Vagina (tissue), 2 donors: ENCODE measurements around the gene MYRIP. TPM values are rescaled to one million over a fixed set of nuclear protein-coding genes. Genes with fewer than 3 reads are reported as not detected.
"Not testable (repeated sequence)": the region's sequence is repeated elsewhere in the genome, so short reads cannot be mapped to it uniquely, and the experiment has no call there.

Source experiments
- DNase-seq, 2 donors: peaks; one replicate each; pipeline ENCODE4 v3.0.0-alpha.2; 2017; ENCODE audit errors: extremely low spot score in 2 of 2
- H3K27ac ChIP-seq: fragments of 200-600 bp; sonication (generic); one replicate; pipeline ENCODE4 v1.5.1; 2019
- H3K27me3 ChIP-seq: fragments of 200-600 bp; sonication (generic); one replicate; pipeline ENCODE4 v1.5.1; 2019
- H3K36me3 ChIP-seq, 2 donors: fragments of 200-600 bp; sonication (generic); one replicate each; pipeline ENCODE4 v1.5.1; 2017 to 2019
- H3K4me1 ChIP-seq: fragments of 200-600 bp; sonication (generic); one replicate; pipeline ENCODE4 v1.5.1; 2019
- H3K4me3 ChIP-seq, 2 donors: fragments of 200-600 bp; sonication (generic); 1 replicate in 1 of 2; 2 replicates in 1 of 2; pipeline ENCODE4 v1.5.1; 2016 to 2019
- H3K9me3 ChIP-seq: fragments of 200-600 bp; sonication (generic); one replicate; pipeline ENCODE4 v1.5.1; 2019
- POLR2A ChIP-seq, 2 donors: fragments of 450-650 bp; IDR thresholded peaks; one replicate each; pipeline ENCODE4 v1.6.1; 2017; ENCODE audit warnings: antibody characterized with exemption in 2 of 2, mild to moderate bottlenecking in 2 of 2, moderate library complexity in 2 of 2
- POLR2AphosphoS5 ChIP-seq, 2 donors: sonication (generic); formaldehyde crosslinking; IDR thresholded peaks; one replicate each; pipeline ENCODE4 v1.9.0; 2017; ENCODE audit warnings: antibody characterized with exemption in 2 of 2, mild to moderate bottlenecking in 2 of 2, low read depth in 1 of 2; ENCODE audit not compliant: insufficient read depth in 1 of 2
- intact Hi-C: fragments of 100-400 bp; cut with DNase I; formaldehyde crosslinking; loops from one replicate; pipeline ENCODE4 v1.15.1; 2023
- total RNA-seq: library from RNA; depleted of rRNA; stranded (reverse); fragments of >200 nt; gene quantifications from one replicate; pipeline ENCODE4 v1.2.3, GENCODE V29; 2016
- TF ChIP-seq, protein P1 (sequence below), 3 experiments: fragments of 450-650 bp in 2 of 3; fragments of 200-600 bp in 1 of 3; sonication (generic) in 1 of 3; IDR thresholded peaks; one replicate each; pipeline ENCODE4 v1.5.1; 2017 to 2019; ENCODE audit warnings: antibody characterized with exemption in 3 of 3, mild to moderate bottlenecking in 2 of 3, moderate library complexity in 2 of 3

The MYRIP gene
- total RNA-seq, 1 donor from 2014 or later = 7.4 TPM

DNA sequence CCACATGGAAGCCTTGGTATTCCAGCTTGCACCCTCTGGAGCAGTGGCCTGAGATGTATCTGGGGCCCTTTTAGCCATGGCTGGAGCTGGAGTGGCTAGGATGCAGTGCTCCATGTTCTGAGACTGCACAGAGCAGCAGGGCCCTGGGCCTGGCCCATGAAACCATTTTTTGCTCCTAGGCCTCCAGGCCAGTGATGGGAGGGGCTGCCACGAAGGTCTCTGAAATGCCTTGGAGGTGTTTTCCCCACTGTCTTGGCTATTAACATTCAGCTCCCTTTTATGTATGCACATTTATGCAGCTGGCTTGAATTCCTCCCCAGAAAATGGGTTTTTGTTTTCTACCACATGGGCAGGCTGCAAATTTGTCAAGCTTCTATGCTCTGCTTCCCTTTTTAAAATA is 43.0 kb upstream of the MYRIP start:
- Histone ChIP-seq H3K27ac (no peak overlapping the region), H3K9me3 (no peaks in the 10 kb centered on the region), H3K4me3 (no peak overlapping the region), H3K36me3 (no peaks in the 10 kb centered on the region), H3K4me1 (no peaks in the 10 kb centered on the region), H3K27me3 (no peaks in the 10 kb centered on the region)
- DNase-seq = no peak
- intact Hi-C loops = no loop called here
- TF ChIP-seq POLR2A (IDR thresholded peaks at IDR 0.05) (no peak), POLR2AphosphoS5 (IDR thresholded peaks at IDR 0.05; ENCODE audit: insufficient read depth in 1 of 2, low read depth in 1 of 2) (no peak)
- TF ChIP-seq, protein P1, sequence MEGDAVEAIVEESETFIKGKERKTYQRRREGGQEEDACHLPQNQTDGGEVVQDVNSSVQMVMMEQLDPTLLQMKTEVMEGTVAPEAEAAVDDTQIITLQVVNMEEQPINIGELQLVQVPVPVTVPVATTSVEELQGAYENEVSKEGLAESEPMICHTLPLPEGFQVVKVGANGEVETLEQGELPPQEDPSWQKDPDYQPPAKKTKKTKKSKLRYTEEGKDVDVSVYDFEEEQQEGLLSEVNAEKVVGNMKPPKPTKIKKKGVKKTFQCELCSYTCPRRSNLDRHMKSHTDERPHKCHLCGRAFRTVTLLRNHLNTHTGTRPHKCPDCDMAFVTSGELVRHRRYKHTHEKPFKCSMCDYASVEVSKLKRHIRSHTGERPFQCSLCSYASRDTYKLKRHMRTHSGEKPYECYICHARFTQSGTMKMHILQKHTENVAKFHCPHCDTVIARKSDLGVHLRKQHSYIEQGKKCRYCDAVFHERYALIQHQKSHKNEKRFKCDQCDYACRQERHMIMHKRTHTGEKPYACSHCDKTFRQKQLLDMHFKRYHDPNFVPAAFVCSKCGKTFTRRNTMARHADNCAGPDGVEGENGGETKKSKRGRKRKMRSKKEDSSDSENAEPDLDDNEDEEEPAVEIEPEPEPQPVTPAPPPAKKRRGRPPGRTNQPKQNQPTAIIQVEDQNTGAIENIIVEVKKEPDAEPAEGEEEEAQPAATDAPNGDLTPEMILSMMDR (IDR thresholded peaks at IDR 0.05) = no peak

DNA sequence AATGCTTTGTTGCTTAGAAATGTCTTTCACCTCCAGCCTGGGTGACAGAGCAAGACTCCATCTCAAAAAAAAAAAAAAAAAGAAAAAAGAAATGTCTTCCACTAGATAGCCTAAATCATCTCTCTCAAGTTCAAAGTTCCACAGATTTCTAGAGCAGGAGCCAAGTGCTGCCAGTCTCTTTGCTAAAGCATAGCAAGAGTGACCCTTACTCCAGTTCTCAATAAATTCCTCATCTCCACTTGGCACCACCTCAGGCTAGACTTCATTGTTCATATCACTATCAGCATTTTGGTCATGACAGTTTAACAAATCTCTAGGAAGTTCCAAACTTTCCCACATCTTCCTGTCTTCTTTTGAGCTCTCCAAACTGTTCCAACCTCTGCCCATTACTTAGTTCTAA is 42.5 kb upstream of the MYRIP start:
- H3K4me1 ChIP-seq, H3K36me3 ChIP-seq, intact Hi-C loops, DNase-seq, H3K27ac ChIP-seq, H3K9me3 ChIP-seq, H3K27me3 ChIP-seq, H3K4me3 ChIP-seq: not testable (repeated sequence)

DNA sequence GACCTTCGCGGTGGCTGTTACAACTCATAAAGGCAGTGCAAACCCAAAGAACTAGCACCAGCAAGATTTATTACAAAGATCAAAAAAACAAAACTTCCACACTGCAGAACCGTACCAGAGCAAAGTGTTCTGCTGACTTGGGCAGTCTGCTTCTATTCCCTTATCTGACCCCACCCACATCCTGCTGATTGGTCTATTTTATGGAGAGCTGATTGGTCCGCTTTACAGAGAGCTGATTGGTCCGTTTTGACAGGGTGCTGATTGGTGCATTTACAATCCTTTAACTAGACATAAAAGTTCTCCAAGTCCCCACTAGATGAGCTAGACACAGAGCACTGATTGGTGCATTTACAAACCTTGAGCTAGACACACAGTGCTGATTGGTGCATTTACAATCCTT is 31.2 kb upstream of the MYRIP start:
- H3K4me1 ChIP-seq, H3K4me3 ChIP-seq, H3K9me3 ChIP-seq, H3K27ac ChIP-seq, H3K36me3 ChIP-seq, DNase-seq, H3K27me3 ChIP-seq, intact Hi-C loops: not testable (repeated sequence)

DNA sequence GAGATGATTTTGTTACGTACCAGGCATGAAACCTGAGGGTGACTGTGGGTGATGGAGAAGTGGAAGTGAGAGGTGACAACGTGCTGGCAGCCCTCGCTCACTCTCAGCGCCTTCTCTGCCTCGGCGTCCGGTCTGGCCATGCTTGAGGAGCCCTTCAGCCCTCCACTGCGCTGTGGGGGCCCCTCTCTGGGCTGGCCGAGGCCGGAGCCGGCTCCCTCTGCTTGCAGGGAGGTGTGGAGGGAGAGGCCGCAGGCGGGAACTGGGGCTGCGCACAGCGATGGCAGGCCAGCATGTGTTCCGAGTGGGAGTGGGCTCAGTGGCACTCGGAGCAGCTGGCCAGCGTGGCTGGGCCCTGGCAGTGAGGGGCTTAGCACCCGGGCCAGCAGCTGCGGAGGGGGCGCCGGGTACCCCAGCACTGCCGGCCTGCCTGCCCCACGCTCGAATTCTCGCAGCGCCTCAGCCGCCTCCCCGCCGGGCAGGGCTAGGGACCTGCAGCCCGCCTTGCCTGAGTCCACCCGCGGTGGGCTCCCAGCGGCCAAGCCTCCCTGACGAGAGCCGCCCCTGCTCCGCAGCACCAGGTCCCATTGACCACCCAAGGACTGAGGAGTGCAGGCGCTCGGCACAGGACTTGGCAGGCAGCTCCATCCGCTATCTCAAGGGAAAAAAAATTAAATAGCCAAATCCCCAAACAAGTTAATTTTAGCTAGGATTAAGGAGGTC is 29.7 kb upstream of the MYRIP start:
- H3K27me3 ChIP-seq = no peaks in the 10 kb centered on the region
- H3K4me1 ChIP-seq = no peaks in the 10 kb centered on the region
- no peaks in the 10 kb centered on the region for H3K9me3 ChIP-seq
- no peak overlapping the region for H3K27ac ChIP-seq
- intact Hi-C loops = no loop called here
- no peak for DNase-seq
- H3K36me3 ChIP-seq = no peaks in the 10 kb centered on the region
- TF ChIP-seq POLR2AphosphoS5 (IDR thresholded peaks at IDR 0.05; ENCODE audit: insufficient read depth in 1 of 2, low read depth in 1 of 2) (no peak), POLR2A (IDR thresholded peaks at IDR 0.05) (no peak)
- TF ChIP-seq, protein P1 (IDR thresholded peaks at IDR 0.05) = no peak
- no peak overlapping the region for H3K4me3 ChIP-seq

DNA sequence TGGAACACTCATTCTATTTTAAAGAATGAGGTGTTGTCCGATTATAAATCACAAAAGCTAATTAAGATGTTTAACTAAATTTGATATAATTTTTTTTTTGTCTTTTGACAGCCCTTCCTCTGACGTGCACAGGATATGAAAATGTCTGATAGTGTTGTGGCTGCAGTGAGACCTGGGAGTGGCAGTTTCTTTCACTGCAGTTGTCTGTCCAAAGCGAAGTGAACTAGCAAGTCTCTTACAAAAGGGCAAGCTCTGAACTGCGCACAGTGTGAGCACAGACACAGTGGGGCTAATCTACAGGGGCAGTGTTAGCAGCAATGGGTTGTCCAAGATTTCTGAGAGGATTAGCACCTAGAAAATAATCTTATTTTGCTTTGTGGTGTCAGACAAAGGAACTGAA is 29.1 kb upstream of the MYRIP start:
- H3K27me3 ChIP-seq = no peaks in the 10 kb centered on the region
- intact Hi-C loops = no loop called here
- H3K4me3 ChIP-seq = no peak overlapping the region
- H3K9me3 ChIP-seq = no peaks in the 10 kb centered on the region
- no peak for DNase-seq
- H3K36me3 ChIP-seq = no peaks in the 10 kb centered on the region
- no peaks in the 10 kb centered on the region for H3K4me1 ChIP-seq
- H3K27ac ChIP-seq = no peak overlapping the region
- no peak for TF ChIP-seq POLR2A (IDR thresholded peaks at IDR 0.05)

DNA sequence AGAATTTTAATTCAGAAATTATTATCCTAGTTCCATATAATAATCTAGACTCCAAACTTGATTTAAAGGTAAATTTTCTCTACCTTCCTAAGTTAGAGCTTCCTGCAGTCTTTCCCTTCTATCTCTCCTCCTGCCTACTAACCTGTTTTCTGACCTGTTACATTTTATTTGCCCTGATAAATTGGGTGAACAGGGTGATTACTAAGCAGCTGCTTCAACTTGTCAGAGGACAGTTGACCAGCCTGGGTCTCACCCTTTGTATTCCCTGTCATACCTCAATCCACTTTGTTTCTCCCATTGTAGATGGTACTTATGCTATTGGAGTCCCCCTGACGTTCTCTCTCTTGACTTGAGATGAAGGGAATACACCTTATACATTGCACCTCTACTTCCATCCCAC is 28.4 kb upstream of the MYRIP start:
- no peak for TF ChIP-seq POLR2A (IDR thresholded peaks at IDR 0.05)
- Histone ChIP-seq H3K36me3 (no peaks in the 10 kb centered on the region), H3K4me1 (no peaks in the 10 kb centered on the region), H3K27me3 (no peaks in the 10 kb centered on the region), H3K27ac (no peak overlapping the region), H3K4me3 (no peak overlapping the region), H3K9me3 (no peaks in the 10 kb centered on the region)
- no peak for DNase-seq
- intact Hi-C loops = no loop called here

DNA sequence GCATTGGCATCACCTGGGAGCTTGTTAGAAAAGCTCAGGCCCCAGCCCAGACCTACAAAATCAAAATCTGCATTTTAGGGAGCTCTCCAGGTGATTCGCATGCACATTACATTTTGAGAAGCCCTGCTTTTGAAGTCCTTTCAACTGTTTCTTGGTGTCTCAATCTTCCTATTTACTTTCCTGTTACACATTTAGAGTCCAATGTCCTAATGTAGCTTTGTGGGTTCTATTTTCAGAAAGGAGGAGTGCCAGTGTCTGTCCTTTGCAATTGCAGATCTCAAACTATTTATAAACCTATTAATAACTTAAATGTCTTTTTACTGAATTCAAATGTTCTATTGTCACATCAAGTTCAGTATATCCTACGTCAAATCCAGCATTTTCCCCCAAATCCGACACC is 27.8 kb upstream of the MYRIP start:
- H3K4me1 ChIP-seq = no peaks in the 10 kb centered on the region
- intact Hi-C loops = no loop called here
- TF ChIP-seq POLR2A (IDR thresholded peaks at IDR 0.05) (no peak), POLR2AphosphoS5 (IDR thresholded peaks at IDR 0.05; ENCODE audit: insufficient read depth in 1 of 2, low read depth in 1 of 2) (no peak)
- TF ChIP-seq, protein P1 (IDR thresholded peaks at IDR 0.05) = no peak

More for the DNA sequence above, 27.8 kb upstream of the MYRIP start:
- H3K27ac ChIP-seq = no peak overlapping the region
- no peak overlapping the region for H3K4me3 ChIP-seq
- no peaks in the 10 kb centered on the region for H3K27me3 ChIP-seq
- H3K36me3 ChIP-seq = no peaks in the 10 kb centered on the region
- no peaks in the 10 kb centered on the region for H3K9me3 ChIP-seq
- DNase-seq = no peak
